ENCODE data around the gene MPO. TPM values are rescaled to one million over a fixed set of nuclear protein-coding genes. Genes with fewer than 3 reads are reported as not detected.
A peak's percentile ranks its signal among the peaks of the same experiment; 100 is the strongest.

MPO gene
- total and polyA plus RNA-seq, 10 of the 15 experiments (the other 5 are each of a cell fraction or from before 2014, with no cell fraction given): 0.06 to 0.49 (median 0.14) TPM

DNA sequence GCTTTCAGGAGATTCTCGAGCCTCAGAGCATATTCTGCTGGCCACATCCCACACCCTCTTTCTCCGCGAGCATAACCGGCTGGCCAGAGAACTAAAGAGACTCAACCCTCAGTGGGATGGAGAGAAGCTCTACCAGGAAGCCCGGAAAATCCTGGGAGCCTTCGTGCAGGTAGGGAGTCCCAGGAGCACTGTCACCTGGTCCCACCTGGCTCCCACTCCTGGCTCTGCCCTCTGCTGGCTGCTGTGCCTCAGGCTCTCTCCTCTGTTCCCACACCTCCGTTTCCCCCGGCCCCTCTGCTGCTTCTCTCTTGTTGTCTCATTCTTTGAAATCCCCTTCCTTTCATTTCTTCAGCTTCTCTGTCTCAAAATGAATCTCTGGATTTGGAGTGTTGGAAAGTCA is 25.9 kb downstream of the MPO start:
- 46% methylated on average over 8 of the region's 8 CpGs for WGBS (ENCODE audit: insufficient coverage, insufficient replicate concordance, low lambda C conversion rate, missing lambda C conversion rate)
- TF ChIP-seq, protein P1, sequence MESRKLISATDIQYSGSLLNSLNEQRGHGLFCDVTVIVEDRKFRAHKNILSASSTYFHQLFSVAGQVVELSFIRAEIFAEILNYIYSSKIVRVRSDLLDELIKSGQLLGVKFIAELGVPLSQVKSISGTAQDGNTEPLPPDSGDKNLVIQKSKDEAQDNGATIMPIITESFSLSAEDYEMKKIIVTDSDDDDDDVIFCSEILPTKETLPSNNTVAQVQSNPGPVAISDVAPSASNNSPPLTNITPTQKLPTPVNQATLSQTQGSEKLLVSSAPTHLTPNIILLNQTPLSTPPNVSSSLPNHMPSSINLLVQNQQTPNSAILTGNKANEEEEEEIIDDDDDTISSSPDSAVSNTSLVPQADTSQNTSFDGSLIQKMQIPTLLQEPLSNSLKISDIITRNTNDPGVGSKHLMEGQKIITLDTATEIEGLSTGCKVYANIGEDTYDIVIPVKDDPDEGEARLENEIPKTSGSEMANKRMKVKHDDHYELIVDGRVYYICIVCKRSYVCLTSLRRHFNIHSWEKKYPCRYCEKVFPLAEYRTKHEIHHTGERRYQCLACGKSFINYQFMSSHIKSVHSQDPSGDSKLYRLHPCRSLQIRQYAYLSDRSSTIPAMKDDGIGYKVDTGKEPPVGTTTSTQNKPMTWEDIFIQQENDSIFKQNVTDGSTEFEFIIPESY (IDR thresholded peaks at IDR 0.05): no peak
- TF ChIP-seq RUNX3 (IDR thresholded peaks at IDR 0.05; ENCODE audit: low read length) (no peak), NFXL1 (IDR thresholded peaks at IDR 0.05; ENCODE audit: borderline replicate concordance) (no peak), SMC3 (IDR thresholded peaks at IDR 0.05; ENCODE audit: borderline replicate concordance, low read length) (no peak)
- TF ChIP-seq, protein P2, sequence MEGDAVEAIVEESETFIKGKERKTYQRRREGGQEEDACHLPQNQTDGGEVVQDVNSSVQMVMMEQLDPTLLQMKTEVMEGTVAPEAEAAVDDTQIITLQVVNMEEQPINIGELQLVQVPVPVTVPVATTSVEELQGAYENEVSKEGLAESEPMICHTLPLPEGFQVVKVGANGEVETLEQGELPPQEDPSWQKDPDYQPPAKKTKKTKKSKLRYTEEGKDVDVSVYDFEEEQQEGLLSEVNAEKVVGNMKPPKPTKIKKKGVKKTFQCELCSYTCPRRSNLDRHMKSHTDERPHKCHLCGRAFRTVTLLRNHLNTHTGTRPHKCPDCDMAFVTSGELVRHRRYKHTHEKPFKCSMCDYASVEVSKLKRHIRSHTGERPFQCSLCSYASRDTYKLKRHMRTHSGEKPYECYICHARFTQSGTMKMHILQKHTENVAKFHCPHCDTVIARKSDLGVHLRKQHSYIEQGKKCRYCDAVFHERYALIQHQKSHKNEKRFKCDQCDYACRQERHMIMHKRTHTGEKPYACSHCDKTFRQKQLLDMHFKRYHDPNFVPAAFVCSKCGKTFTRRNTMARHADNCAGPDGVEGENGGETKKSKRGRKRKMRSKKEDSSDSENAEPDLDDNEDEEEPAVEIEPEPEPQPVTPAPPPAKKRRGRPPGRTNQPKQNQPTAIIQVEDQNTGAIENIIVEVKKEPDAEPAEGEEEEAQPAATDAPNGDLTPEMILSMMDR (IDR thresholded peaks at IDR 0.05 in 2 of 3, conservative IDR thresholded peaks at IDR 0.05 in 1 of 3; ENCODE audit: control insufficient read depth in 2 of 3, extremely low read depth in 1 of 3, insufficient read depth in 1 of 3, low read depth in 3 of 3, low read length in 3 of 3): peak in 1 of 3 experiments; percentile 25; a peak in 2 of 6 replicates
- ChIA-PET SMC1A (ENCODE audit: uncharacterized antibody, unreplicated experiment) (interaction anchor here (0.8 kb wide), 1 partner anchor 179 kb away, joined by 3 read pairs; no protein-coding TSS in a partner anchor), POLR2A (no interaction called here), RAD21 (ENCODE audit: unreplicated experiment) (interaction anchor here (1.0 kb wide), 1 partner anchor 53 kb away, joined by 3 read pairs; no protein-coding TSS in a partner anchor), CTCF (interaction anchor here (0.6 to 3.9 kb wide), 5 partner anchors 18 to 184 kb away, joined by 3 to 21 read pairs (median 5); no protein-coding TSS in a partner anchor)
- H3K36me3 ChIP-seq (ENCODE audit: control insufficient read depth in 2 of 2, insufficient read depth in 2 of 2, low read length in 1 of 2): no peaks in the 10 kb centered on the region
- no peak overlapping the region for H3K9ac ChIP-seq (ENCODE audit: control insufficient read depth, insufficient read depth, low read length)
- in situ Hi-C loops (cut with MboI): no loop called here
- intact Hi-C loops (cut with micrococcal nuclease; ENCODE audit: unreplicated experiment): no loop called here
- no peak for ATAC-seq
- no peak for FAIRE-seq
- no peak overlapping the region for H2AFZ ChIP-seq (ENCODE audit: control insufficient read depth, low read depth, low read length)
- BruUV-seq (replicated peaks): no TSS peak
- DNase-seq (ENCODE audit: low read depth, low spot score): no peak
- no peak overlapping the region for H3K4me2 ChIP-seq (ENCODE audit: control insufficient read depth, insufficient read depth)
- no peak overlapping the region for H3K4me3 ChIP-seq
- H3K9me3 ChIP-seq (replicated peaks; ENCODE audit: control insufficient read depth, insufficient read depth, low read length): no peaks in the 10 kb centered on the region
- no peaks in the 10 kb centered on the region for H4K20me1 ChIP-seq (ENCODE audit: control insufficient read depth, insufficient read depth)
- H3K4me1 ChIP-seq (ENCODE audit: control insufficient read depth, insufficient read depth, low read length): peaks cover 3% of the 10 kb centered on the region
- H3K79me2 ChIP-seq (ENCODE audit: control insufficient read depth, insufficient read depth, low read length): no peaks in the 10 kb centered on the region
- no peak overlapping the region for H3K27ac ChIP-seq (ENCODE audit: control insufficient read depth, insufficient read depth)
- H3K27me3 ChIP-seq (replicated peaks in 1 of 2; ENCODE audit: control insufficient read depth in 2 of 2, insufficient read depth in 2 of 2, low read length in 1 of 2): no peaks in the 10 kb centered on the region; a peak in 1 of 4 replicates

Data from GM12878 (cell line).